SJSA1 (cell line): ENCODE results near the gene CTSD. TPM values are rescaled to one million over a fixed set of nuclear protein-coding genes. Genes with fewer than 3 reads are reported as not detected.
A peak's percentile ranks its signal among the peaks of the same experiment; 100 is the strongest.

Source experiments
- DNase-seq, 2 experiments: peaks; one replicate each; pipeline ENCODE4 v3.0.0-alpha.2; 2015 to 2020; ENCODE audit warnings: low spot score in 2 of 2, low read depth in 1 of 2
- H3K27ac ChIP-seq: fragments of 250-450 bp; sonication (Bioruptor Pico); 2 replicates; pipeline ENCODE4 v1.5.1; 2020; ENCODE audit warnings: mild to moderate bottlenecking, moderate library complexity
- H3K27me3 ChIP-seq: fragments of 250-450 bp; sonication (Bioruptor Pico); replicated peaks from 2 replicates; pipeline ENCODE4 v1.5.1; 2020; ENCODE audit warnings: mild to moderate bottlenecking, moderate library complexity
- H3K36me3 ChIP-seq: fragments of 250-450 bp; sonication (Bioruptor Pico); 2 replicates; pipeline ENCODE4 v1.5.1; 2020; ENCODE audit warnings: mild to moderate bottlenecking
- H3K4me1 ChIP-seq: fragments of 250-450 bp; sonication (Bioruptor Pico); replicated peaks from 2 replicates; pipeline ENCODE4 v1.6.1; 2021; ENCODE audit warnings: mild to moderate bottlenecking
- H3K4me3 ChIP-seq: fragments of 250-450 bp; sonication (Bioruptor Pico); 2 replicates; pipeline ENCODE4 v1.5.1; 2020; ENCODE audit warnings: mild to moderate bottlenecking
- H3K9me3 ChIP-seq: fragments of 250-450 bp; sonication (Bioruptor Pico); replicated peaks from 2 replicates; pipeline ENCODE4 v1.5.1; 2020; ENCODE audit warnings: mild to moderate bottlenecking
- total RNA-seq: library from RNA; depleted of rRNA; stranded (reverse); fragments of >200 nt; shearing (Covaris generic); gene quantifications from 2 replicates; pipeline ENCODE4 v1.2.3, GENCODE V29; 2014

CTSD gene
- total RNA-seq, 1 experiment from 2014 or later = 253 TPM

DNA sequence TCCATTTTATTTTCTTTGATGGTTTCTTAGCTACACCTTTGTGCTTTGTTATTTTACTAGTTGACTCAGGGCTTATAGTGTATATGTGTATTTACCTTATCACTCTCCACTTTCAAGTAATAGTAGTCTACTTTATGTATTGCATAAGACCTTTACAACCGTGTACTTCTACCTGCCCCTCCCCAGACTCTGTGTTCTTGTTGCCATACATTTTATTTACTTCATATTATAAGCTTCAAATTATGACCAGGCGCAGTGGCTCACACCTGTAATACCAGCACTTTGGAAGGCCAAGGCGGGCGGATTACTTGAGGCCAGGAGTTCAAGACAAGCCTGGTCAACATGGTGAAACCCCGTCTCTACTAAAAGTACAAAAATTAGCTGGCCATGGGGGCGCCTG, 28.2 kb upstream of the CTSD start:
- Histone ChIP-seq H3K27ac (no peak overlapping the region), H3K36me3 (no peaks in the 10 kb centered on the region), H3K4me1 (no peaks in the 10 kb centered on the region), H3K4me3 (no peak overlapping the region), H3K27me3 (no peaks in the 10 kb centered on the region; the same call in 1 of the 2 replicates), H3K9me3 (no peaks in the 10 kb centered on the region)
- no peak for DNase-seq

DNA sequence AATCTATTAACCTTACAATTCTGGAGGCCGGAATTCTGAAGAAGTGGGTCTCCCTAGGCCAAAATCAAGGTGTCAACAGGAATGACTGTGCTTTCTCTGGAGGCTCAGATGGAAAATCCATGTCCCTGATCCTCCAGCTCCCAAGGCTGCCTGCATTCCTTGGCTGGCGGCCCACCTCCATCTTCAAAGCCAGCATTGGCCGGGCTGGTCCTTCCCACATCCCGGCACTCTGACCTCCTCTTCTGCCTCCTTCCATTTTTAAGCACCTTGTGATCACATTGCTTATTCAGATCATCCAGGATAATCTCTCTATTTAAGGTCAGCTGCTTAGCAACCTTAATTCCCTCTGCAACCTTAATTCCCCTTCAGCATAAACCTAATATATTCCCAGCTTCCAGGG, 22.7 kb upstream of the CTSD start:
- Histone ChIP-seq H3K27ac (no peak overlapping the region), H3K9me3 (no peaks in the 10 kb centered on the region), H3K4me1 (peaks cover 24% of the 10 kb centered on the region), H3K36me3 (no peaks in the 10 kb centered on the region), H3K27me3 (no peaks in the 10 kb centered on the region), H3K4me3 (no peak overlapping the region)
- DNase-seq = no peak

DNA sequence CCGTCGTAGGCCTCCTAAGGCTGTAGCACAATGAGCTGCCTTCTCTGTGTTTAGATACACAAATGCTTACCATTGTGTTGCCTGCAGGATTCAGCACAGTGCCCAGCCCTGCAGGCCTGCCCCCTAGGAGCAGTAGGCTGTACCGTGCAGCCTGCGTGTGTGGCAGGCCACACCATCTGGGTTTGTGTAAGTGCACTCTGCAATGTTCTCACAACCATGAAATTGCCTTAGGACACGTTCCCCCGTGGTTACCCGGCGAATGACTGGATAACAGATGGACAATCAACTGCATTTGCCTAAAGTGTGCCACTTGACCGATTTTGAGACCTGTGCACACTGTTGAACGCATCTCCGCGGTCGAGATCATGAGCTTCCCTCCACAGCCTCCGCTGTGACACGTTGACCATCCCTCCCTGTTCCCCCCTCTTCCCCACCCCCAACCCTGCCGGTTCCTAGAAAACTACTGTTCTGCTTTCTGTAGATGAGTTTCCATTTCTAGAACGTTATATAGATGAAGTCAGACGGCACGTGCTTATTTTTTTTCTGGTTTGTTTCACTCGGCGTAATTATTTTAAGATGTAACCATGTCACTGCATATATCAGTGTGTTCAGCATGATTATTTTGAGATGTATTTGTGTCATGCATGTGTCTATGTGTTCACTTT, 22.2 kb upstream of the CTSD start:
- no peaks in the 10 kb centered on the region for H3K9me3 ChIP-seq
- peaks cover 24% of the 10 kb centered on the region for H3K4me1 ChIP-seq
- H3K27me3 ChIP-seq = no peaks in the 10 kb centered on the region
- H3K4me3 ChIP-seq = no peak overlapping the region
- no peak overlapping the region for H3K27ac ChIP-seq
- DNase-seq = peak; percentile 42 to 66
- no peaks in the 10 kb centered on the region for H3K36me3 ChIP-seq

DNA sequence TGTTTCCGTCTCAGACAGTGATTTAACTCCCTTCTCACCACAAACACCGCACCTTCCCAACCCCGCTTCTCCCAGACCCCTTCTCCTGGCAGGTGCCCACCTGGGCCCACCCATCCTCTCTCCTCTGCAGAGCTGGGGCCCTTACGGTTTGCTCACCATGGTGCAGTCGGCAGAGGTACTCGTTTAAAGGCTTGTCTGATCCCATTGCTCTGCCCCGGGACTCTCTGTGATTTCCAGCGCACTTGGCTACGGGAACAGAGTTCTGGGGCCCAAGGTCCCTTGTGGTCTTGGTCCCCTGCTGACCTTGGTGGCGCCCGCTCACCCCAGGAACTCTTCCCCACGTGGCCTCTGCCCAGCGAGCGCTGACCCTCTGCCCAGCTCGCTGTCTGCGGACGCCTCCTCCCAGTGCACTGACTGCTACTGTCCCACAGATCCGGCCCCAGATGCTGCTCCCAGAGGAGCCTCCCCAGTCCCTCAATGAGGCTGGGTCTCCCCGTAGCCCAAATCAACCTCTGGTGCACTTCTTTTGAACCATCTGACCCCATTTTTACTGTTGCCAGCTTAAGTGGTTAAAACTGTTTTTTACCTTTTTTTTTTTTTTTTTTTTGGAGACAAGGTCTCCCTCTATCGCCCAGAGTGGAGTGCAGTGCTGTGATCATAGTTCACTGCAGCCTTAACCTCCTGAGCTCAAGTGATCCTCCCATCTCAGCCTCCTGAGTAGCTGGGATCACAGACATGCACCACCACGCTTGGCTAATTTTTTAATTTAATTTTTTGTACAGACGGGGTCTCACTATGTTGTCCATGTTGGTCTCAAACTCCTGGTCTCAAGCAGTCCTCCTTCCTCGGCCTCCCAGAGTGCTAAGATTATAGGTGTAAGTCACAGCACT, 21.3 kb upstream of the CTSD start:
- Histone ChIP-seq H3K4me3 (no peak overlapping the region), H3K4me1 (peaks cover 24% of the 10 kb centered on the region), H3K36me3 (no peaks in the 10 kb centered on the region), H3K9me3 (no peaks in the 10 kb centered on the region), H3K27me3 (no peaks in the 10 kb centered on the region), H3K27ac (no peak overlapping the region)
- DNase-seq = no peak

DNA sequence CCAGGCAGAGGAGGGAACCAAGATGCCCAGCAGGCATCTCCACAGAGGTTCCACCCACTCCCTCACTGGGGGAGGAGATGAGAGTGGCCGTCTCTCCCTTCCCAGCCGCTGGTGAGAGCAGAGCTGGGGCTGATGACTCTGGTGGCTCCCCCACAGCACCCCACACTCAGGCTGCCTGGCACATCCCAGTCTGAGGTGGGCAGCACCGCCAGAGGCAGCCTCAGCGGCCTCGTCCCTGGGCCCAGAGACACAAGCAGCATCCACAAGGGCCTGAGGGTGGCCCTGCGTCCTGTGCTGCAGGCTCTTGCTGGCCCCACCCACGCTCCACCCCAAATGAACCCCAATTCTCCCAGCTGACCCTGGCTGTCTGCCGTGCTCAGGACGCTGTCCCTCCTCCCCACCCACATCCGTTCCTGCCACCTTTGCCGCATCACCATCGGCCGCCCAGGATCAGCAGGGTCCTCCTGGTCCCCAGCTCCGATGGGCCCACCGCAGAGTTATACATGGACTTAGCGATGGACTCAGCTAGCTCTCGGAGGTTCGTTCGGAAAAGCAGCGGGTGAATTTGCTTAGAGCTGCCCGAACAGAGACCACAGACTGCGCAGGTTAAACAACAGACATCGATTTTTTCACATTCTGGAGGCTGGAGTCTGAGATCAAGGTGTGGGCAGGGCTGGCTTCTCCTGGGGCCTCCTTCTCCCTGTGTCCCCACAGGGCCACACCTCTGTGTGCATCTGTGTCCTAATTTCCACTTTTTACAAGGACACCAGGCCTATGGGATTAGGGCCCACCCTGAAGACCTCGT, 20.2 kb upstream of the CTSD start:
- H3K27ac ChIP-seq = no peak overlapping the region; the same call in 1 of the 2 replicates
- DNase-seq = no peak
- peaks cover 24% of the 10 kb centered on the region for H3K4me1 ChIP-seq
- no peaks in the 10 kb centered on the region for H3K36me3 ChIP-seq
- no peaks in the 10 kb centered on the region for H3K9me3 ChIP-seq
- no peaks in the 10 kb centered on the region for H3K27me3 ChIP-seq
- H3K4me3 ChIP-seq = no peak overlapping the region

DNA sequence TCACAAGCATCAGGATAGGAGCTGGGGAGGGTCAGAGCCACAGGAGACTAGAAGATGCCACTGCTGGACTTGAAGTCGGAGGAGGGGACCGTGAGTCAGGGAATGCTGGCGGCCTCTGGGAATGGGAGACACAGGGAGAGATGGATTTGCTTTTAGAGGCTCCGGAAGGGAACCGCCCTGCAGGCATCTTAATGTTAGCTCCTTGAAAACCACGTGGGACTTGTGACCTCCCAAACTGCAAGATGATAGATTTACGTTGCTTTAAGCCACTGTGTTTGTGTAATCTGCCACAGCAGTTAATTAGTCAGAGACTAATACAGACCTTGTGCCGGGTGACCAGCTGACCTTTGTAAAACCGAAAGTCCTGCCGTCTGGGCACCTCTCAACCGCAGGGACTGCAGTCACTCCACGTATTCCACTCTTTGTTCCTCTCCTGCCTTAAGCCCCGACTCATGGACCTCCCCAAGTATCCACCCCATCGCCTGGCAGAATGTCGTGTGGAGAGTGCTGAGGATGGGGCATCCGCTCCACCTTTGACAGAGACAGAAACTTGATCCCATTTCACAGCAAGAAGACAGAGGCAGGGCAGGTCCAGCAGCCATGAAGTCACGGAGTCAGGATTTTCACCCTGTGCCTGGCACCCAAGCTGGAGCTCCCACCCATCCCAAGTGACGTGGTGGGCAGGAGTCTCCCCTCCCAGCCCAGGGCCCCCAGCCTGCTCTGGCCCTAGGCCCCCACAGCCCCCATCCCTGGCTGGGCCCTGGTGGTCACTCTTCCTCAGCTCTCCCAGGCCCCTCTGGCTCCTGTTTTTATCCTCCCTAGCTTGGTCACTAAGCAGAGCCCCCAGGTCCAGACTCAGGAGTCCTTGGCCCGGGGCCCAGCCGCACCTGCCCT, 19.4 kb upstream of the CTSD start:
- Histone ChIP-seq H3K27ac (peak overlapping the region; percentile 12; the same call in 1 of the 2 replicates), H3K4me3 (no peak overlapping the region), H3K9me3 (no peaks in the 10 kb centered on the region), H3K4me1 (peaks cover 24% of the 10 kb centered on the region), H3K36me3 (no peaks in the 10 kb centered on the region), H3K27me3 (no peaks in the 10 kb centered on the region)
- DNase-seq = peak; percentile 56 to 75

DNA sequence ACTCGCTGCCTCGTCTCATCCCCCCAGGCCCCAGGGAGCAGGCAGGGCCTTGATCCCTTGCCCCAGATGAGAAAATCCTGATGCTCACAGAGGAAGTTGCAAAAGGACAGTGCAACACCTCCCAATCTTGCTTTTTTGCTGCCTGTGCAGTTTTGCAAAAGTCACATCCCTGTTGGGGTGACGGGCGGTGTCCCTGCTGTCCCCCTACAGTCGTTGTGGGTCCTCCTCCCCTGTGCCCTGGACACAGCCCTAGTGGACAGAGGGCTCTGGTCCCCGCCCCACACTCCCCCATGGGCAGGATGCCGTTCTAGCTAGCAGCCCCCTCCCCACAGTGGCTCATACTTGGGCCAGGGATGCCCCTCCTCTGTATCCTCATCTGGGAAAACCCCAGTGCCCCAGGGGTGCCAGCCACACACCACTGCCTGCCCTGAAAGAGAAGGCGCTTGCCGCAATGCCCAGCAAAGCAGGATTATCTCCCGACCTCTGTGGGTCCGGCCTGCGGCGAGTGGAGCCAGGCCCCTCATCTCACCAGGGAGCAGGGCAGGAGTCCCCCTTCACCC, 18.4 kb upstream of the CTSD start:
- DNase-seq = no peak

DNA sequence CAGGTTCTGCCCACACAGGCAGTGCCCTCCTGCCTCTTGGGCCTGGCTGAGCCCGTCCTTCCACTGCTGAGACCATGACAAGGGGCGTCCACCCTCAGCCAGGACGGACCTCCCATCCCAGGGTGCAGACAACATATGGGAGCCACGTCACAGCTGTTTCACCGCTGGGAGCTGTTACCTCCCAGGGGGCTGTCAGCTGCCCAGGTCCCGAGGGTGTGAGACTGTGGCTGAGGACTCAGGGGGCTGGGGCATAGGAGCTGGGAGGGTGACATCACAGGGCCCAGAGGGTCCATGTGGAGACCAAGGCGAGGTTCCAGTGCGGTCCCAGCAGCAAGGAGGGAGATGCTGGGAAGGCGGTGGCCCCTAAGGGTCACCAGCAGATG, 17.9 kb upstream of the CTSD start:
- no peaks in the 10 kb centered on the region for H3K9me3 ChIP-seq
- no peaks in the 10 kb centered on the region for H3K36me3 ChIP-seq
- H3K27ac ChIP-seq = no peak overlapping the region
- peaks cover 24% of the 10 kb centered on the region for H3K4me1 ChIP-seq
- no peak overlapping the region for H3K4me3 ChIP-seq
- H3K27me3 ChIP-seq = no peaks in the 10 kb centered on the region
- no peak for DNase-seq

More for the DNA sequence above, 18.4 kb upstream of the CTSD start:
- Histone ChIP-seq H3K9me3 (no peaks in the 10 kb centered on the region), H3K36me3 (no peaks in the 10 kb centered on the region), H3K4me3 (no peak overlapping the region), H3K27ac (no peak overlapping the region), H3K4me1 (peaks cover 24% of the 10 kb centered on the region), H3K27me3 (no peaks in the 10 kb centered on the region)

DNA sequence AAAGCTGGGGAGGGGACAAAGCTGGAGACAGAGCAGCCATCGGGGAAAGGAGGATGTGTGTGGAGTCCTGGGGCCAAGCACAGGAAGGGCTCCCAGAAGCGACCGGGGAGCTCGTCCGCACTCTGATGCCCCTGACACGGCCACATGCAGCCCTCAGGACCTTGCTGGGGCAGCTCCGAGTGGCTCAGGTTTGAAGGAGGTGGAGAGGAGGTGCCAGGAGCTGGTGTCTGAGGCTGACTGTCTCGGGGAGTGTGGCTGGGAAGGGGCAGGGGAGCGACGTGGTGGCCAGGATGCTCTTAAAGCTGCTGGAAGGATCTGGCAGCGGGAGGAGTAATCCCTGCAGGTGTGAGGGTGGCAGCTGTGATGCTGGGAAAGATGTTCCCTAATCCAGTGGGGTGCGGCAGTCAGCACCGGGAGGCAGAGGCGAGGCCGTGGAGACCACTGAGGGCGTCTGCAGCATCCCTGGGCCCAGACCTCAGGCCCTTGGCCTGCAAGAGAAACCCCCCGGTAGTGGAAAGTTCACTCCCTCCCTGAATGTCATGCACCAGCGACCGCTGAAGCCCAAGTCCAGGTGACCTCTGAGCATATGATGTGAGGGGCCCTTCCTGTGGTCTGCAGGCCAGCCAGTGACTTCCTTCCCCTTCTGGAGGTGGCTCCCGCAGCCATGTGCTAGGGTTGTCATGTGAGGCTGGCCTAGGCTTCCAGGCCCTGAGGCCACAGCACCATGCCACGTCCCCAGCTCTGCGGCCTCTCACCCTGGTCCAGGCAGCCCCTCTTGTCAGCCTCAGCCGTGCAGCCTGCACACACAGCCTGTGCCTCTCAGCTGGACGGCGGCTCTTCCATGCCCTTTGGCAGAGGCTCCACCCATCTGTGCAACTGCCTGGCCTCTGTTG, 17.2 kb upstream of the CTSD start:
- Histone ChIP-seq H3K36me3 (no peaks in the 10 kb centered on the region), H3K9me3 (no peaks in the 10 kb centered on the region), H3K27me3 (no peaks in the 10 kb centered on the region), H3K4me3 (no peak overlapping the region), H3K4me1 (peaks cover 24% of the 10 kb centered on the region), H3K27ac (no peak overlapping the region)
- no peak for DNase-seq

DNA sequence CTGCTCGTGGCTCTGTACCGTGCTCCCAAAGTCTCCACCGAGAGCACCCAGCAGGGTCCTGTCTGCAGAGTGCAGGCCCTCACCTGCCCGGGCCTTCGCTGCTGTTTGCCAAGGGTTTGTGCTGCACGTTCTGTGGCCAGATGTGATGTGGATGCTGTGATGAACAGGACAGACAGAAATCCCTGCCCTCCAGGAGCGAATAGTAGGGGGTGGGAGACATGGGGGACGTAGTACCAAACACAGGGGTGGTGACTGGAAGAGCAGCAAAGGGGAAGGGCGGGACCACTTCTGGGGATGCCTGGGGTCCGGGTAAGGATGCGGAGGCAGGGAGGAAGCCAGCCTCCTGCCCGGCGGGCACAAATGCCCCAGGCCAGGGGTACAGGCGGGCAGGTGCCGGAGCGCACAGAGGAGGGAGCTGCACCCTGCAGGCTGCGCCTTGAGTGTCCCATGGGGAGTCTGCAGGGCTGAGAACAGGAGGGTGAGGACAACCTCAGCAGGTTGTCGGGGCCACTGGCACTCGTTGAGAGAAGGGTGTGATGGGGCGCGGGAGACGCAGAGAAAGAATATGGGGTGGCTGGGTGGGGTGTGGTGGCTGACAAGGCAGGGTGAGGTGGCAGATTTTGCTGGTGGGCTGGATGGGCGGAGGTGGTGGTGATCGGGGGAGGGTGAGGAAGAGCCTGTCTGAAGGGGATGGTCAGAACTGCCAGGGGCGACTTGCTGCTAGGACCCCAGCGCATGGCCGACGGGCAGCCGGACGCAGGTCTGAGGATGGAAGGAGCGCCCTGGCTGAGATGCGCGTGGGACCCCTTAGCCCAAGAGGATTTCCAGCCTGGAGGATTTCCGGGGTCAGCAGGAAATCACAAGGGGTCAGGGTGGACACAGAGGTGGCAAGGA, 16.3 kb upstream of the CTSD start:
- H3K9me3 ChIP-seq = no peaks in the 10 kb centered on the region
- no peak overlapping the region for H3K27ac ChIP-seq
- H3K27me3 ChIP-seq = no peaks in the 10 kb centered on the region
- peak in 1 of 2 experiments; percentile 43 for DNase-seq
- H3K4me1 ChIP-seq = peaks cover 16% of the 10 kb centered on the region
- no peaks in the 10 kb centered on the region for H3K36me3 ChIP-seq
- no peak overlapping the region for H3K4me3 ChIP-seq

DNA sequence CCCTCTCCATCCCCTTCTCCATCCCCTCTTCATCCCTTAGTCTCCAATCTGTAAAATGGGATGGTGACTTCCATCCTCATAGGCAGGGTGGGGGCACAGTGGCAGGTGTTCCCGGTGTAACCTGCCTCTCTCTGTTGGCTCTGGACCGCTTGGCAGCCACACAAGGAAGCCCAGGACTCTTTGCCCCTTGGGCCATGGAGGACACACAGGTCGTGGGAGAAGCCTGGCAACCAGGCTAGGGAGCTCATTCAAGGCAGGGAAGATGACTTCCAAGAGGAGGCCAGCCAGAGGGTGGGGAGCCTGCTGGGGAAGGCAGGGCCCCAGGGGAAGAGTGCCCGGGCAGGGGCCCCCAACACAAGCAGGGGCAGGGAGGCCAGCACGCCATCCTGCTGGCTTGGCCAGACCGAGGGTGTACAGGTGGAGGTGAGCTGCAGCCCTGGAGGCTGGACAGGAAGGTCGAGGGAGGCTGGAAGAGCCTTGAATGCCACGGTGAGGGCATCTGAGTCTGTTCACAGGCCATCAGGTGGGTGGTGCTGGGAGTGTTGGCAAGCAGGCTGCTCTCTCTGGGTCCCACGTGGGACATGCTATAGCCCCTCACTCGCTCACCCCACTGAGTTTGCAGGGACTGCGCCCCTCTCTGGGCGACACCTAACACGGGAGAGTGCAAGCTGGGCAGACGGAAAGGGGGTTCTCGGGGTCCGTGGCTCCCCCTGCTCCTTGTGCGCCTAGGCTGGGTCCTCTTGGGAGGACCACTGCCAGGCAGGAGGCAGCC, 15.5 kb upstream of the CTSD start:
- H3K4me1 ChIP-seq = peaks cover 16% of the 10 kb centered on the region
- no peaks in the 10 kb centered on the region for H3K27me3 ChIP-seq
- H3K9me3 ChIP-seq = no peaks in the 10 kb centered on the region
- DNase-seq = no peak
- no peak overlapping the region for H3K27ac ChIP-seq
- no peak overlapping the region for H3K4me3 ChIP-seq
- H3K36me3 ChIP-seq = no peaks in the 10 kb centered on the region
